GM12878 (cell line): Measurements from ENCODE around the gene TROAP. TPM values are rescaled to one million over a fixed set of nuclear protein-coding genes. Genes with fewer than 3 reads are reported as not detected.

Experiments used
- ATAC-seq: fragments of 200-7000 bp; cut with Tn5 transposase; 3 replicates; pipeline ENCODE4 v1.9.1; 2020; ENCODE audit warnings: mild to moderate bottlenecking, moderate library complexity
- BruUV-seq: library from RNA; stranded (reverse); fragments of 400-500 nt; replicated peaks from 2 replicates; lab custom pipeline; 2021; lab: Mats Ljungman, UMichigan
- CTCF ChIA-PET: fragments of 300-600 bp; sonication (Branson Sonifier 250); formaldehyde crosslinking; extraction: SDS; loops from one replicate; lab custom pipeline; 2021; ENCODE audit warnings: inconsistent platforms; lab: Yijun Ruan, JAX
- POLR2A ChIA-PET: fragments of 350-600 bp; formaldehyde crosslinking; extraction: SDS; loops from one replicate; lab custom pipeline; 2021; ENCODE audit warnings: inconsistent platforms; lab: Charles Lee
- RAD21 ChIA-PET: fragments of 300-600 bp; sonication (Branson Sonifier 250); formaldehyde crosslinking; loops from one replicate; lab custom pipeline; 2023; ENCODE audit warnings: antibody characterized with exemption; ENCODE audit not compliant: unreplicated experiment; lab: Charles Lee
- SMC1A ChIA-PET: fragments of 300-600 bp; sonication (Branson Sonifier 250); formaldehyde crosslinking; loops from one replicate; lab custom pipeline; 2023; ENCODE audit not compliant: unreplicated experiment, uncharacterized antibody; lab: Charles Lee
- DNase-seq: peaks from one replicate; pipeline ENCODE4 v3.0.0-alpha.2; 2011; ENCODE audit warnings: low read depth, low spot score
- FAIRE-seq: peaks from 3 replicates; lab custom pipeline; 2011; peaks lifted over from hg19 to GRCh38; lab: Jason Lieb, UNC
- H2AFZ ChIP-seq: 2 replicates; pipeline ENCODE4 v1.6.0; 2011; ENCODE audit warnings: low read depth, low read length, control low read depth; ENCODE audit not compliant: control insufficient read depth
- H3K27ac ChIP-seq: 2 replicates; pipeline ENCODE4 v1.5.1; 2011; ENCODE audit warnings: control low read depth; ENCODE audit not compliant: control insufficient read depth, insufficient read depth
- H3K27me3 ChIP-seq, 2 experiments: replicated peaks in 1 of 2; 2 replicates each; pipeline versions ENCODE4 v1.6.0 to v1.6.1; 2011; ENCODE audit warnings: low read length in 1 of 2; ENCODE audit not compliant: control insufficient read depth in 2 of 2, insufficient read depth in 2 of 2
- H3K36me3 ChIP-seq, 2 experiments: 2 replicates each; pipeline ENCODE4 v1.5.1; 2011; ENCODE audit warnings: low read length in 1 of 2; ENCODE audit not compliant: control insufficient read depth in 2 of 2, insufficient read depth in 2 of 2
- H3K4me1 ChIP-seq: 2 replicates; pipeline ENCODE4 v1.6.1; 2011; ENCODE audit warnings: mild to moderate bottlenecking, low read length, moderate library complexity, mixed read lengths; ENCODE audit not compliant: control insufficient read depth, insufficient read depth
- H3K4me2 ChIP-seq: 2 replicates; pipeline ENCODE4 v1.6.0; 2011; ENCODE audit warnings: control low read depth; ENCODE audit not compliant: control insufficient read depth, insufficient read depth
- H3K4me3 ChIP-seq: fragments of 200-600 bp; sonication (generic); 2 replicates; pipeline ENCODE4 v1.5.1; 2016
- H3K79me2 ChIP-seq: 2 replicates; pipeline ENCODE4 v1.6.0; 2011; ENCODE audit warnings: low read length; ENCODE audit not compliant: control insufficient read depth, insufficient read depth
- H3K9ac ChIP-seq: 2 replicates; pipeline ENCODE4 v1.8.0; 2011; ENCODE audit warnings: low read length, control low read depth, mixed read lengths; ENCODE audit not compliant: control insufficient read depth, insufficient read depth
- H3K9me3 ChIP-seq: replicated peaks from 3 replicates; pipeline ENCODE4 v1.5.1; 2011; ENCODE audit warnings: mild to moderate bottlenecking, low read length; ENCODE audit not compliant: control insufficient read depth, insufficient read depth
- H4K20me1 ChIP-seq: 2 replicates; pipeline ENCODE4 v1.6.0; 2011; ENCODE audit not compliant: control insufficient read depth, insufficient read depth
- BCL11A ChIP-seq: IDR thresholded peaks from 2 replicates; pipeline ENCODE4 v1.6.1; 2011; ENCODE audit warnings: low read depth, low read length
- EP300 ChIP-seq, 2 experiments: fragments of 150-350 bp in 1 of 2; IDR thresholded peaks; 2 replicates each; pipeline ENCODE4 v1.6.1; 2011 to 2012; ENCODE audit warnings: low read depth in 2 of 2, low read length in 2 of 2, borderline replicate concordance in 1 of 2, improper control_type of control experiment in 1 of 2, inconsistent platforms in 1 of 2; ENCODE audit not compliant: control insufficient read depth in 1 of 2
- GATAD2B ChIP-seq: fragments of 450-650 bp; conservative IDR thresholded peaks from 2 replicates; pipeline ENCODE4 v1.6.1; 2017; ENCODE audit warnings: low read depth, mild to moderate bottlenecking, moderate library complexity
- HDAC2 ChIP-seq: fragments of 200-600 bp; sonication (generic); IDR thresholded peaks from 2 replicates; pipeline ENCODE4 v1.6.1; 2017
- HDAC6 ChIP-seq: fragments of 200-600 bp; sonication (generic); IDR thresholded peaks from one replicate; pipeline ENCODE4 v1.8.0; 2017; ENCODE audit warnings: antibody characterized with exemption; ENCODE audit not compliant: unreplicated experiment
- MYC ChIP-seq: IDR thresholded peaks from 2 replicates; pipeline ENCODE4 v1.6.1; 2011; ENCODE audit warnings: mild to moderate bottlenecking, low read length, moderate library complexity, inconsistent platforms; ENCODE audit not compliant: insufficient read depth, insufficient replicate concordance, insufficient read length, severe bottlenecking
- PAX8 ChIP-seq: fragments of 450-650 bp; IDR thresholded peaks from 2 replicates; pipeline ENCODE4 v1.6.1; 2017; ENCODE audit warnings: mild to moderate bottlenecking, moderate library complexity
- STAT3 ChIP-seq: IDR thresholded peaks from 2 replicates; pipeline ENCODE4 v1.6.1; 2011; ENCODE audit warnings: low read depth, low read length, improper control_type of control experiment
- TCF12 ChIP-seq: IDR thresholded peaks from 2 replicates; pipeline ENCODE4 v1.6.1; 2011; ENCODE audit warnings: low read depth, mild to moderate bottlenecking, low read length
- YY1 ChIP-seq: IDR thresholded peaks from 2 replicates; pipeline ENCODE4 v1.6.1; 2011; ENCODE audit warnings: low read depth, mild to moderate bottlenecking, low read length
- ZZZ3 ChIP-seq: IDR thresholded peaks from 2 replicates; pipeline ENCODE4 v1.6.1; 2011; ENCODE audit warnings: low read depth; ENCODE audit not compliant: control insufficient read depth, insufficient read length
- WGBS: methylation state at CpG from one replicate; pipeline ENCODE4 v1.1.6; 2016; ENCODE audit warnings: low lambda C conversion rate; ENCODE audit not compliant: insufficient replicate concordance, insufficient coverage; ENCODE audit errors: missing lambda C conversion rate; 5-methylcytosine and 5-hydroxymethylcytosine counted together
- in situ Hi-C: fragments of 300-500 bp; cut with MboI; formaldehyde crosslinking; loops from 9 replicates; pipeline ENCODE4 v1.14.3; 2018; ENCODE audit warnings: mixed read lengths
- intact Hi-C: fragments of 100-400 bp; cut with micrococcal nuclease; formaldehyde crosslinking; loops from one replicate; pipeline ENCODE4 v1.14.2; 2022; ENCODE audit not compliant: unreplicated experiment
- polyA plus RNA-seq, 11 experiments: library from polyadenylated mRNA; depleted of rRNA in 4 of 11; unstranded in 6 of 11; stranded (reverse) in 5 of 11; fragments of >200 nt; fragmentation: Nextera tagmentation in 4 of 11; fragmentation: Illumina TruSeq in 1 of 11; extraction: Ambion mirVana in 4 of 11; extraction: Trizol in 1 of 11; gene quantifications; 1 replicate in 1 of 11; 2 replicates in 10 of 11; pipeline versions ENCODE4 v1.2.1 to v1.2.3, GENCODE V29; 2011 to 2016; ENCODE audit warnings: inconsistent platforms in 2 of 11, missing spikeins in 2 of 11, low read depth in 1 of 11
- total RNA-seq, 4 experiments: library from RNA; depleted of rRNA in 3 of 4; stranded (reverse); fragments of >200 nt in 3 of 4; fragmentation: Illumina TruSeq in 1 of 4; extraction: Trizol in 1 of 4; gene quantifications; 2 replicates each; pipeline versions ENCODE4 v1.2.1 to v1.2.3, GENCODE V29; 2013 to 2021
- TF ChIP-seq, protein P1 (sequence below): IDR thresholded peaks from 2 replicates; pipeline ENCODE4 v1.6.1; 2012; ENCODE audit warnings: low read depth, low read length, improper control_type of control experiment
- TF ChIP-seq, protein P2 (sequence below): IDR thresholded peaks from 2 replicates; pipeline ENCODE4 v1.6.1; 2012; ENCODE audit warnings: low read depth, low read length, improper control_type of control experiment
- TF ChIP-seq, protein P3 (sequence below): fragments of 450-650 bp; IDR thresholded peaks from 2 replicates; pipeline ENCODE4 v1.6.1; 2017; ENCODE audit warnings: mild to moderate bottlenecking, moderate library complexity
- TF ChIP-seq, protein P4 (sequence below): IDR thresholded peaks from 2 replicates; pipeline ENCODE4 v1.6.1; 2011; ENCODE audit warnings: borderline replicate concordance, low read depth, mild to moderate bottlenecking, moderate library complexity, low read length; ENCODE audit not compliant: insufficient read depth, poor library complexity, severe bottlenecking

TROAP gene
- total and polyA plus RNA-seq, 10 of the 15 experiments (the other 5 are each of a cell fraction or from before 2014, with no cell fraction given): 26.8 to 93.7 (median 52.6) TPM

DNA sequence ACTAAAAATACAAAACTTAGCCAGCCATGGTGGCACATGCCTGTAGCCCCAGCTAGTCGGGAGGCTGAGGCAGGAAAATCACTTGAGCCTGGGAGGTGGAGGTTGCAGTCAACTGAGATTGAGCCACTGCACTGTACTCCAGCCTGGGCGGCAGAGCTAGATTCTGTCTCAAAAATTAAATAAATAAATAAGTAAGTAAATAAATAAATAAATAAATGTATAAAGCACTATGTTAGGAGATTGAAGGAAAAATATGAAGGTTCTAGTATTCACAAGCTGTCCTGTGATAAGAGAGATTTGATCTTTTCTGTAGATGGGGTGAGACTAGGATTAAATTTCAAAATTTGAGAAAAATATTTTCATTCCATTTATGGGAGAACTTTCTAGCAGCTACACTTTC, 29.3 kb downstream of the TROAP start (continued):
- TF ChIP-seq MYC: no peak
- no peak for TF ChIP-seq HDAC2
- no peak for TF ChIP-seq PAX8
- TF ChIP-seq, protein P1, sequence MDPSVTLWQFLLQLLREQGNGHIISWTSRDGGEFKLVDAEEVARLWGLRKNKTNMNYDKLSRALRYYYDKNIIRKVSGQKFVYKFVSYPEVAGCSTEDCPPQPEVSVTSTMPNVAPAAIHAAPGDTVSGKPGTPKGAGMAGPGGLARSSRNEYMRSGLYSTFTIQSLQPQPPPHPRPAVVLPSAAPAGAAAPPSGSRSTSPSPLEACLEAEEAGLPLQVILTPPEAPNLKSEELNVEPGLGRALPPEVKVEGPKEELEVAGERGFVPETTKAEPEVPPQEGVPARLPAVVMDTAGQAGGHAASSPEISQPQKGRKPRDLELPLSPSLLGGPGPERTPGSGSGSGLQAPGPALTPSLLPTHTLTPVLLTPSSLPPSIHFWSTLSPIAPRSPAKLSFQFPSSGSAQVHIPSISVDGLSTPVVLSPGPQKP: no peak
- TF ChIP-seq STAT3: no peak
- TF ChIP-seq BCL11A: no peak
- TF ChIP-seq, protein P2, sequence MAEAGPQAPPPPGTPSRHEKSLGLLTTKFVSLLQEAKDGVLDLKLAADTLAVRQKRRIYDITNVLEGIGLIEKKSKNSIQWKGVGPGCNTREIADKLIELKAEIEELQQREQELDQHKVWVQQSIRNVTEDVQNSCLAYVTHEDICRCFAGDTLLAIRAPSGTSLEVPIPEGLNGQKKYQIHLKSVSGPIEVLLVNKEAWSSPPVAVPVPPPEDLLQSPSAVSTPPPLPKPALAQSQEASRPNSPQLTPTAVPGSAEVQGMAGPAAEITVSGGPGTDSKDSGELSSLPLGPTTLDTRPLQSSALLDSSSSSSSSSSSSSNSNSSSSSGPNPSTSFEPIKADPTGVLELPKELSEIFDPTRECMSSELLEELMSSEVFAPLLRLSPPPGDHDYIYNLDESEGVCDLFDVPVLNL: no peak
- no peak for TF ChIP-seq HDAC6

DNA sequence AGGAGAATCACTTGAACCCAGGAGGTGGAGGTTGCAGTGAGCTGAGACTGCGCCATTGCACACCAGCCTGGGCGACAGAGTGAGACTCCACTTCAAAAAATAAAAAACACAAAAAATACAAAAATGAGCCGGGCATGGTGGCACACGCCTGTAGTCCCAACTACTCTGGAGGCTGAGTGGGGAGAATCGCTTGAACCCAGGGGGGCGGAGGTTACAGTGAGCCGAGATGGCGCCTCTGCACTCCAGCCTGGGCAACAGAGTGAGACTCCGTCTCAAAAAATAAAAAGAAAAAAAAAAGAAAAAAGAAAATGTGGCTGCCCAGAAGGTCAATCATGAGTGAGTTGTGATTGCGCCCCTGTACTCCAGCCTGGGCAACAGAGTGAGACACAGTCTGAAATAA, 32.9 kb downstream of the TROAP start:
- CTCF ChIA-PET: interaction anchor here (1.3 to 18.7 kb wide), 9 partner anchors 13 to 197 kb away, joined by 3 to 712 read pairs (median 64); partner anchors contain the start of genes SPATS2 and TROAP
- POLR2A ChIA-PET: no interaction called here
- SMC1A ChIA-PET: interaction anchor here (4.2 to 25.7 kb wide), 2 partner anchors 25 to 158 kb away, joined by 30 to 740 read pairs; no protein-coding TSS in a partner anchor
- intact Hi-C loops: no loop called here
- no TSS peak for BruUV-seq
- H3K27me3 ChIP-seq: peaks cover 0 to 1% of the 10 kb centered on the region in 2 experiments; a peak in 1 of 4 replicates
- no peaks in the 10 kb centered on the region for H3K79me2 ChIP-seq
- no peak overlapping the region for H3K9ac ChIP-seq
- RAD21 ChIA-PET: no interaction called here
- ATAC-seq (no peak), FAIRE-seq (no peak), DNase-seq (no peak)
- no peaks in the 10 kb centered on the region for H3K4me1 ChIP-seq
- H2AFZ ChIP-seq: no peak overlapping the region
- H3K36me3 ChIP-seq: no peaks in the 10 kb centered on the region
- WGBS: 84% methylated on average over 10 of the region's 10 CpGs
- H3K4me3 ChIP-seq: no peak overlapping the region
- in situ Hi-C loops: no loop called here
- H3K27ac ChIP-seq: no peak overlapping the region
- H3K9me3 ChIP-seq: no peaks in the 10 kb centered on the region
- no peak overlapping the region for H3K4me2 ChIP-seq
- H4K20me1 ChIP-seq: no peaks in the 10 kb centered on the region
- TF ChIP-seq EP300 (IDR thresholded peaks at IDR 0.05; ENCODE audit: borderline replicate concordance in 1 of 2, control insufficient read depth in 1 of 2, low read depth in 2 of 2, low read length in 2 of 2) (no peak), YY1 (no peak), GATAD2B (no peak), STAT3 (no peak), TCF12 (no peak), ZZZ3 (no peak), BCL11A (no peak)
- TF ChIP-seq, protein P3, sequence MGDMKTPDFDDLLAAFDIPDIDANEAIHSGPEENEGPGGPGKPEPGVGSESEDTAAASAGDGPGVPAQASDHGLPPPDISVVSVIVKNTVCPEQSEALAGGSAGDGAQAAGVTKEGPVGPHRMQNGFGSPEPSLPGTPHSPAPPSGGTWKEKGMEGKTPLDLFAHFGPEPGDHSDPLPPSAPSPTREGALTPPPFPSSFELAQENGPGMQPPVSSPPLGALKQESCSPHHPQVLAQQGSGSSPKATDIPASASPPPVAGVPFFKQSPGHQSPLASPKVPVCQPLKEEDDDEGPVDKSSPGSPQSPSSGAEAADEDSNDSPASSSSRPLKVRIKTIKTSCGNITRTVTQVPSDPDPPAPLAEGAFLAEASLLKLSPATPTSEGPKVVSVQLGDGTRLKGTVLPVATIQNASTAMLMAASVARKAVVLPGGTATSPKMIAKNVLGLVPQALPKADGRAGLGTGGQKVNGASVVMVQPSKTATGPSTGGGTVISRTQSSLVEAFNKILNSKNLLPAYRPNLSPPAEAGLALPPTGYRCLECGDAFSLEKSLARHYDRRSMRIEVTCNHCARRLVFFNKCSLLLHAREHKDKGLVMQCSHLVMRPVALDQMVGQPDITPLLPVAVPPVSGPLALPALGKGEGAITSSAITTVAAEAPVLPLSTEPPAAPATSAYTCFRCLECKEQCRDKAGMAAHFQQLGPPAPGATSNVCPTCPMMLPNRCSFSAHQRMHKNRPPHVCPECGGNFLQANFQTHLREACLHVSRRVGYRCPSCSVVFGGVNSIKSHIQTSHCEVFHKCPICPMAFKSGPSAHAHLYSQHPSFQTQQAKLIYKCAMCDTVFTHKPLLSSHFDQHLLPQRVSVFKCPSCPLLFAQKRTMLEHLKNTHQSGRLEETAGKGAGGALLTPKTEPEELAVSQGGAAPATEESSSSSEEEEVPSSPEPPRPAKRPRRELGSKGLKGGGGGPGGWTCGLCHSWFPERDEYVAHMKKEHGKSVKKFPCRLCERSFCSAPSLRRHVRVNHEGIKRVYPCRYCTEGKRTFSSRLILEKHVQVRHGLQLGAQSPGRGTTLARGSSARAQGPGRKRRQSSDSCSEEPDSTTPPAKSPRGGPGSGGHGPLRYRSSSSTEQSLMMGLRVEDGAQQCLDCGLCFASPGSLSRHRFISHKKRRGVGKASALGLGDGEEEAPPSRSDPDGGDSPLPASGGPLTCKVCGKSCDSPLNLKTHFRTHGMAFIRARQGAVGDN: no peak
- TF ChIP-seq, protein P4, sequence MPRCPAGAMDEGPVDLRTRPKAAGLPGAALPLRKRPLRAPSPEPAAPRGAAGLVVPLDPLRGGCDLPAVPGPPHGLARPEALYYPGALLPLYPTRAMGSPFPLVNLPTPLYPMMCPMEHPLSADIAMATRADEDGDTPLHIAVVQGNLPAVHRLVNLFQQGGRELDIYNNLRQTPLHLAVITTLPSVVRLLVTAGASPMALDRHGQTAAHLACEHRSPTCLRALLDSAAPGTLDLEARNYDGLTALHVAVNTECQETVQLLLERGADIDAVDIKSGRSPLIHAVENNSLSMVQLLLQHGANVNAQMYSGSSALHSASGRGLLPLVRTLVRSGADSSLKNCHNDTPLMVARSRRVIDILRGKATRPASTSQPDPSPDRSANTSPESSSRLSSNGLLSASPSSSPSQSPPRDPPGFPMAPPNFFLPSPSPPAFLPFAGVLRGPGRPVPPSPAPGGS: no peak
